Retinal pigment epithelial cell (primary cell): Measurements from ENCODE around the gene RPH3AL.

ENCODE experiments used
- DNase-seq: peaks from one replicate; pipeline ENCODE4 v3.0.0-alpha.2; 2010; ENCODE audit warnings: low read depth
- H3K4me3 ChIP-seq: 2 replicates; pipeline ENCODE4 v1.5.1; 2011; ENCODE audit warnings: mild to moderate bottlenecking, low read length, control low read depth, moderate library complexity
- CTCF ChIP-seq: conservative IDR thresholded peaks from 2 replicates; pipeline ENCODE4 v1.5.1; 2011; ENCODE audit warnings: low read depth, low read length, control low read depth, inconsistent platforms

The RPH3AL gene

GRCh38 chr17:350706-351448 is 1.7 kb downstream of the RPH3AL start:
- TF ChIP-seq CTCF, result no peak
- H3K4me3 ChIP-seq, result no peak overlapping the region
- DNase-seq, result no peak

- H3K4me3 ChIP-seq, result no peak overlapping the region
- no peak for TF ChIP-seq CTCF
- no peak for DNase-seq
Observed at GRCh38 chr17:349666-350065, 2.9 kb downstream of the RPH3AL start.

GRCh38 chr17:348692-349425 is 3.7 kb downstream of the RPH3AL start:
- TF ChIP-seq CTCF, result no peak
- H3K4me3 ChIP-seq, result no peak overlapping the region
- no peak for DNase-seq

- no peak for TF ChIP-seq CTCF
Observed at GRCh38 chr17:348012-348411, 4.6 kb downstream of the RPH3AL start.

GRCh38 chr17:347309-347899 is 5.2 kb downstream of the RPH3AL start:
- no peak overlapping the region for H3K4me3 ChIP-seq
- no peak for TF ChIP-seq CTCF
- DNase-seq, result no peak

More at GRCh38 chr17:348012-348411, 4.6 kb downstream of the RPH3AL start:
- H3K4me3 ChIP-seq, result no peak overlapping the region
- no peak for DNase-seq

- no peak for DNase-seq
- H3K4me3 ChIP-seq, result no peak overlapping the region
- no peak for TF ChIP-seq CTCF
Observed at GRCh38 chr17:345992-346785, 6.4 kb downstream of the RPH3AL start.
